Fibroblast of upper back skin (primary cell): Measurements from ENCODE around the gene TH.
A peak's percentile ranks its signal among the peaks of the same experiment; 100 is the strongest.
"Not testable (repeated sequence)": the region's sequence is repeated elsewhere in the genome, so short reads cannot be mapped to it uniquely, and the experiment has no call there.

Experiments
- DNase-seq: peaks from one replicate; pipeline ENCODE4 v3.0.0-alpha.2; 2013

Gene TH

GRCh38 chr11:2128130-2128510 is 43.5 kb downstream of the TH start:
- DNase-seq, result no peak

DNA sequence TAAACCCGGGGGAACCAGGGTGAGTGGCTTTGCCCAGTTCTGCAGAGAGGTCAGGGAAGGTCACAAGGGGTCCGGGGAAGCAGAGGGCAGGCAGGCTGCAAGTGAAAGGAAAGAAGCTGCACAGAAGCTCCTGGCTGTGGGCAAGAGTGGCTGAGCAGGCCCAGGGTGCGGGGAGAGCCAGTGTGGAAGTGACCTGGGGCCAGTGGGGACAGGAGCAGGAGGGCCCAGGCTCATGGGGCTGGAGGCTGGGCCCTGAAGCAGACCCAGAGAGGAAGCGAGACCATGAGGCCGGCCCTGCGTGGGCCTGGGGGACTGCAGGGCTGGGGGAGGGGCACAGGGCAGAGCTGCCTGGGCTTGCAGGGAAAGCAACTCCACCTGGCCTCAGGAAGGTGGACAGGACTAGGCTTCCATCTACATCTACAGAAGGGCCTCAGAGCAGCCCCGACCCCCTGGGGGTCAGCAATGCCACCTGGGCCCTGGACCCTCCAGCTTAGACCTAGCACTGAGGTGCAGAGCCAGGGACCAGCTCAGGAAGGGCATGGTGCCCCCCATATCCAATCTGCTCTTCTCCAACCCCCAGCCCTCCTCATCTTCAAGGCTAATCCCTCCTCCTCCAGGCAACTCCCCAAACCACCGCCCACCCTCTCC is 44.0 kb downstream of the TH start:
- no peak for DNase-seq

- DNase-seq, result no peak
These were observed 45.0 kb downstream of the TH start for GRCh38 chr11:2126520-2127085.

DNA sequence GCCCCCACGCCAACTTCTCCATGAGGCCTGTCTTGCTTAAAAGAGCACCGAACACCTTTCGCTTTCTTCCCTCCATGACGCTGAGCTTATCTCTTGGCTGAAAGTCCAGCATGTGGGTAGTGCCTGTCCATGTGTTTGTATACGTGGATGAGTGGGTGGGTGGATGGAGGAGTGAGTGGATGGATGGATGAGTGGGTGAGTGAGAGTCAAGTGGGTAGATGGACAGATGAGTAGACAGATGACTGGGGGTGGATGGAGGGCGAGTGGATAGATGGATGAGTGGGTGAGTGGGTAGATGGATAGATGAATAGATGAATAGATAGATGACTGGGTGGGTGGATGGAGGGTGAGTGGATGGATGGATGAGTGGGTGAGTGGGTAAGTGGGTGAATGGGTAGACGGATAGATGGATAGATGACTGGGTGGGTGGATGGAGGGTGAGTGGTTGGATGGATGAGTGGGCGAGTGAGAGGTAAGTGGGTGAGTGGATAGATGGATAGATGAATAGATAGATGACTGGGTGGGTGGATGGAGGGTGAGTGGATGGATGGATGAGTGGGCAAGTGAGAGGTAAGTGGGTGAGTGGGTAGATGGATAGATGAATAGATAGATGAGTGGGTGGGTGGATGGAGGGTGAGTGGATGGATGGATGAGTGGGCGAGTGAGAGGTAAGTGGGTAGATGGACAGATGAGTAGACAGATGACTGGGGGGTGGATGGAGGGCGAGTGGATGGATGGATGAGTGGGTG is 46.7 kb downstream of the TH start:
- DNase-seq, result not testable (repeated sequence)

DNA sequence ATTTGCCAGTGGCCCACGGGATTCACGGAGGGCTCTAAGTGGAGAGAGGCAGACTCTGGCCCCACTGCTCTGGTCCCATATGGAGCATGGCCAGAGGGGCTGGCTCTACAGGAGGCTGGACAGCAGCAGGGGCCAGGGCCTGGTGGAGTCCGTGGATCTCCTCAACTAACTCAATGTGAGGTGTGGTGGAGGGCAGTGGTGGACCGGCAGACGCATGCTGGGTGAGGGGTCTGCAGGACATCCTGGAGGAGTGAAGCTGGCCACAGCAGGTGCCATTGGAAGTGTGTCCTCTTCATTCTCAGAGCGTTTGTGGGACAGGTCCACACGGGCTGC is 48.0 kb downstream of the TH start:
- DNase-seq, result no peak

- no peak for DNase-seq
These were observed 48.5 kb downstream of the TH start for GRCh38 chr11:2122907-2123627.

DNA sequence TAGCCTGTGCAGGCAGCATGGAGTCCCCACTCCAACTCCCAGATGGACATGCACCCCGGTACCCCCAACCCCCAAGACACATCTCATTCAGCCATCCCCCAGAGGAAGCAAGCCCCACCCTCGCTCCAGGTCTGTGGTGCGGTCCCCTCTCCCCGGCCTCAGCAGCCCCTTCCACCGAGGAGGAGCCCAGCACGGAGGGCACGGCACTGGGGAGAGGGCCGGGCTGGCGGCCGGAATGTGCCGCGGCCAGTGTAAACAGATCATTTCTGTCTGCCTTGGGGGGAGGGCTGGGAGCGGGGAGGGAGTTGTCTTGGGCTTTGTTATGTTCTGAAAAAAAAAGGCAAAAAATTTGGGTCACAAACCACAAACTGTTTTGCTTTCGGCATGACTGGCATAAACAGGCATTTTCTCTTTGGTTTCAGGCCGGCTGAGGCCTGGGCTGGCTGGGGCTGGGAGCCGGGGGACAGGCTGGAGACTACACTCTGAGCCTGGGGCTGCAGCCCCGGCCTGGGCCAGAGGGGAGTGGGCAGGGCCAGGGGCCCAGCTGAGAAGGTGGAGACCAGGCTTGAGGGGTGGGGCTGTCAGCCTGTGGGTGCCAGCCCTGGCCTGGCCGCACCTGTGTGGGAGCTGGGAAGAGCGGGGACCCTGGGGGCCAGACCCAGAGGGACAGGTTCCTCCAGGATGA is 49.3 kb downstream of the TH start:
- DNase-seq, result peak; percentile 29

DNA sequence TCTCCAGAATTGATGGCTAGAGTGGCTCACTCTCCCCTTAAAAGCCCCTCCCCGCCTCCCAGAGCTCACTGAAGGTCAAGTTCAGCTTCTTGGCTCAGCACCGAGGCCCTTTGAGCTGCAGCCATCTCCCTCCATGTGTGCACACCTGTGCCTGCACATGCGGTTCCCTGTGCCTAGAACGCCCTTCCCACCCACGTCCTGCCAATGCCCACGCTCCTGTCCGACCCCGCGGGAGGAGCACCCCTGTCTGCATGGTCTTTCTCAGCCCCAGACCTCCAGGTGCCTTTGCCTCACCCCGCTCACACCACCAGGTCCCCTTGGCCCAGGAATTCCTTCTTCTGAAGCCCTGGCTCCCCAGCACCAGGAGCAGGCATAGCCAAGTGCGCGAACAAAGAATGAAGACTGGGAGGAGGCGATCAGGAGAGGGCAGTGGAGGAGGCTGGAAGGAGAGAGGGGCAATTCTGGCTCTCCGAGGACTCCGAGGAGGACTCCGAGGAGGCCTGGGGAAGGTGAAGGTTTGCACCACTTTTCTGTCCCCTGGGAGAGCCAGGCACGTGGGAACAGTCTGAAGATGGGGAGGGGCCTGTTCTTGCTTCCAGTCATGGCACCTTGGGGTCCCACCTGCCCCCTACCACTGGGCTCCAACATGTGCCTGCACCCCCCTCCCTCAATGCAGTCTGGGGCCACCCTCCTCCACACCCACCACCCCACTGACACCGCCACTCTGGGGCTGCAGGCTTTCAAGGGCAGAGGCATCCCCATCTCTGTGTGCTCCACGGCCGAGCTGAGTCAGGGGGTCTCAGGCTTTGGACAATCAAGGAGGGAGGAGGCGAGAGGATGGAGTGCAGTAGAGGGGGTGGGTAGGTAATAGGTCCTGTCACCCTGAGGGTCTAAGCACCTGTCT is 50.1 kb downstream of the TH start:
- DNase-seq, result no peak

- DNase-seq, result peak; percentile 64
These were observed 51.1 kb downstream of the TH start for GRCh38 chr11:2120359-2121100.

- DNase-seq, result peak; percentile 31
These were observed 52.9 kb downstream of the TH start for GRCh38 chr11:2118677-2119076.

GRCh38 chr11:2116680-2117079 is 54.9 kb downstream of the TH start:
- DNase-seq, result no peak

DNA sequence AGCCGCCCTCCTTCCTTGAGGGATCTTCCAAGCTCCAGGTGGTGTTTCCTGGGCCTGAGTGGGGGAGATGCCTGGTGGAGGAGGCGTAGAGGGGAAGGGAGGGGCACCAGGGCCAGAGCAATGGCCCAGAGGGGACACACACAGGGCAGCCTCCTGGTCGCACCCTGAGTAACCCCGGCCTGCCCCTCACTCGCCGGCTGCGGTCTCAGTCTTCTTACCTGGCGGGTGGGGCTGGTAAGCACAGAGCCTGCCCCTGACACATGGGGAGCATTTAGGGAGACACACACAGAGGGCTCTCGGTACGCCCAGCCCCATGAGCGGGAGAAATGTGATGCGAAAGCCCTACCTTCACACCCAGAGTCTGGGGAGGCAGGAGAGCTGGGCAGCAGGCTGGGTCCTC is 56.3 kb downstream of the TH start:
- no peak for DNase-seq

DNA sequence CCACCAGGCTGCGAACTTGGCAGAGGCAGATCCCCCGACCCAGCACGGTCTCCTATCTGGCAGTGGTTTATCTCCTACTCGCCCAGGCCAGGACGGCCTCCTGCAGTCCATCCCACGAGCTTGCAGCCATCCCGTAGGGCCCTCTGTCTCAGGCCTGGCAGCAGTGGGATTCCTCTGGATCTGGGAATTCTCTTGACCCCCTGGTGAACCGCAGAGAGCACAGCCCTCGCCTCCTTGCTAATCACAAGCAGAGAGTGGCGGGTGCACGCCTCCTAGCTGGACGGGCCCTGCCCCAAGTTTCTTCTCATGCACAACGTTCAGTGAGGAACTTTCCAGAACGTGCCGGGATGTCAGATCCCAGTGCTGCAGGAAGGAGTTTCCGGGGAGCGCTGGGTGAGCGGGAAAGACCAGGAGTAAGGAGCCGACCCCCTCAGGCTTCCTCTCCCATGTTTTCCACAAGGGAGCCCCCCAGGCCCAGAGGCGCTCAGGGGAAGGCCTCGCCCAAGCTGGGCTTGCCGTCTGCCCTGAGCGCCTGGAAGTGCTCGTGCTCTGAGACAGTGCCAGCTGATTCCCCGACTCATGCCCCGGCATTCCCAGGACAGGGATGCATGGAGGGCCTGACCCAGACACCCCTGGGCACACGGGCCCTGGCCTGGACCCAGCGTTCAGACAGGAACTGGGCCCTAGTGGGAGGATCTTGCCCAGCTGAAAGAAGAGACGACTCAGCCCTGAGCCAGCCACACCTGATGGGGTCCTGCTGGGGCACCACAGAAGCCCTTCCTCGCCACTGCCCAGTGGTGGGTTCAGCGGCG is 57.0 kb downstream of the TH start:
- DNase-seq, result no peak
